ENCODE results near the gene ULBP2.

ULBP2 gene

GRCh38 chr6:149941583-149942460 is at the start of gene ULBP2:
ULBP2 (plus strand) TSS chr6:149942014; CDS start chr6:149942073, 59 bp downstream.
- peaks cover 30 to 43% (median 34%) of the 10 kb centered on the region in 5 donors for H3K27me3 ChIP-seq (ENCODE audit: control insufficient read depth in 5 of 5, insufficient read depth in 4 of 5, low read length in 5 of 5)
- peak within 1 kb of the TSS in 2 of 5 donors; percentile 45 to 69 for H3K9ac ChIP-seq (ENCODE audit: low read length in 5 of 5)

GRCh38 chr6:149895048-149895590 is 46.7 kb upstream of the ULBP2 start:
- Histone ChIP-seq H3K36me3 (ENCODE audit: control insufficient read depth in 5 of 5, insufficient read depth in 5 of 5, low read length in 5 of 5) (no peaks in the 10 kb centered on the region), H3K9me3 (ENCODE audit: control insufficient read depth in 5 of 5, low read length in 5 of 5) (no peaks in the 10 kb centered on the region), H3K4me3 (ENCODE audit: low read depth in 1 of 5, low read length in 5 of 5) (peak overlapping the region in 2 of 5 donors; percentile 37 to 42), H3K4me1 (ENCODE audit: control insufficient read depth in 5 of 5, insufficient read depth in 5 of 5, low read length in 5 of 5) (peaks cover 14 to 47% (median 38%) of the 10 kb centered on the region in 5 donors), H3K27ac (ENCODE audit: low read depth, low read length) (peak overlapping the region; percentile 92), H3K27me3 (ENCODE audit: control insufficient read depth in 5 of 5, insufficient read depth in 4 of 5, low read length in 5 of 5) (no peaks in the 10 kb centered on the region), H3K9ac (ENCODE audit: low read length in 5 of 5) (peak overlapping the region in 3 of 5 donors; percentile 4 to 47 (median 5))

More at GRCh38 chr6:149941583-149942460, at the start of gene ULBP2:
- Histone ChIP-seq H3K27ac (ENCODE audit: low read depth, low read length) (no peak within 1 kb of the TSS), H3K4me1 (ENCODE audit: control insufficient read depth in 5 of 5, insufficient read depth in 5 of 5, low read length in 5 of 5) (peaks cover 0 to 27% (median 25%) of the 10 kb centered on the region in 5 donors), H3K9me3 (ENCODE audit: control insufficient read depth in 5 of 5, low read length in 5 of 5) (no peaks in the 10 kb centered on the region), H3K4me3 (ENCODE audit: low read depth in 1 of 5, low read length in 5 of 5) (peak within 1 kb of the TSS; percentile 70 to 77 (median 73)), H3K36me3 (ENCODE audit: control insufficient read depth in 5 of 5, insufficient read depth in 5 of 5, low read length in 5 of 5) (no peaks in the 10 kb centered on the region)

- Histone ChIP-seq H3K27ac (ENCODE audit: low read depth, low read length) (peak overlapping the region; percentile 92), H3K9ac (ENCODE audit: low read length in 5 of 5) (peak overlapping the region in 1 of 5 donors; percentile 4)
Observed at GRCh38 chr6:149895833-149896271, 46.0 kb upstream of the ULBP2 start.

GRCh38 chr6:149896491-149896890 is 45.3 kb upstream of the ULBP2 start:
- Histone ChIP-seq H3K27ac (ENCODE audit: low read depth, low read length) (peak overlapping the region; percentile 92), H3K4me1 (ENCODE audit: control insufficient read depth in 5 of 5, insufficient read depth in 5 of 5, low read length in 5 of 5) (peaks cover 14 to 41% (median 38%) of the 10 kb centered on the region in 5 donors), H3K4me3 (ENCODE audit: low read depth in 1 of 5, low read length in 5 of 5) (peak overlapping the region in 3 of 5 donors; percentile 37 to 58 (median 38)), H3K36me3 (ENCODE audit: control insufficient read depth in 5 of 5, insufficient read depth in 5 of 5, low read length in 5 of 5) (no peaks in the 10 kb centered on the region), H3K9ac (ENCODE audit: low read length in 5 of 5) (no peak overlapping the region), H3K27me3 (ENCODE audit: control insufficient read depth in 5 of 5, insufficient read depth in 4 of 5, low read length in 5 of 5) (no peaks in the 10 kb centered on the region), H3K9me3 (ENCODE audit: control insufficient read depth in 5 of 5, low read length in 5 of 5) (no peaks in the 10 kb centered on the region)

More at GRCh38 chr6:149895833-149896271, 46.0 kb upstream of the ULBP2 start:
- H3K27me3 ChIP-seq (ENCODE audit: control insufficient read depth in 5 of 5, insufficient read depth in 4 of 5, low read length in 5 of 5) = no peaks in the 10 kb centered on the region
- H3K9me3 ChIP-seq (ENCODE audit: control insufficient read depth in 5 of 5, low read length in 5 of 5) = no peaks in the 10 kb centered on the region
- H3K4me1 ChIP-seq (ENCODE audit: control insufficient read depth in 5 of 5, insufficient read depth in 5 of 5, low read length in 5 of 5) = peaks cover 14 to 45% (median 38%) of the 10 kb centered on the region in 5 donors
- H3K36me3 ChIP-seq (ENCODE audit: control insufficient read depth in 5 of 5, insufficient read depth in 5 of 5, low read length in 5 of 5) = no peaks in the 10 kb centered on the region
- peak overlapping the region in 1 of 5 donors; percentile 37 for H3K4me3 ChIP-seq (ENCODE audit: low read depth in 1 of 5, low read length in 5 of 5)

- Histone ChIP-seq H3K27ac (ENCODE audit: low read depth, low read length) (peak overlapping the region; percentile 92), H3K27me3 (ENCODE audit: control insufficient read depth in 5 of 5, insufficient read depth in 4 of 5, low read length in 5 of 5) (no peaks in the 10 kb centered on the region), H3K36me3 (ENCODE audit: control insufficient read depth in 5 of 5, insufficient read depth in 5 of 5, low read length in 5 of 5) (no peaks in the 10 kb centered on the region), H3K4me1 (ENCODE audit: control insufficient read depth in 5 of 5, insufficient read depth in 5 of 5, low read length in 5 of 5) (peaks cover 14 to 41% (median 38%) of the 10 kb centered on the region in 5 donors), H3K9ac (ENCODE audit: low read length in 5 of 5) (peak overlapping the region in 2 of 5 donors; percentile 26 to 49), H3K9me3 (ENCODE audit: control insufficient read depth in 5 of 5, low read length in 5 of 5) (no peaks in the 10 kb centered on the region), H3K4me3 (ENCODE audit: low read depth in 1 of 5, low read length in 5 of 5) (peak overlapping the region; percentile 5 to 58 (median 37))
Observed at GRCh38 chr6:149897015-149897697, 44.7 kb upstream of the ULBP2 start.

GRCh38 chr6:149897855-149898744 is 43.7 kb upstream of the ULBP2 start, which contains the start of gene RAET1E:
RAET1E (minus strand) TSS chr6:149898113; CDS start chr6:149890901, 7,212 bp downstream.
- Histone ChIP-seq H3K4me3 (ENCODE audit: low read depth in 1 of 5, low read length in 5 of 5) (peak within 1 kb of the TSS; percentile 5 to 58 (median 37)), H3K9ac (ENCODE audit: low read length in 5 of 5) (peak within 1 kb of the TSS in 2 of 5 donors; percentile 26 to 49)

GRCh38 chr6:149898966-149899365 is 42.8 kb upstream of the ULBP2 start:
- Histone ChIP-seq H3K4me1 (ENCODE audit: control insufficient read depth in 5 of 5, insufficient read depth in 5 of 5, low read length in 5 of 5) (peaks cover 14 to 41% (median 38%) of the 10 kb centered on the region in 5 donors), H3K9ac (ENCODE audit: low read length in 5 of 5) (no peak overlapping the region), H3K27ac (ENCODE audit: low read depth, low read length) (no peak overlapping the region), H3K36me3 (ENCODE audit: control insufficient read depth in 5 of 5, insufficient read depth in 5 of 5, low read length in 5 of 5) (no peaks in the 10 kb centered on the region), H3K4me3 (ENCODE audit: low read depth in 1 of 5, low read length in 5 of 5) (no peak overlapping the region), H3K9me3 (ENCODE audit: control insufficient read depth in 5 of 5, low read length in 5 of 5) (no peaks in the 10 kb centered on the region), H3K27me3 (ENCODE audit: control insufficient read depth in 5 of 5, insufficient read depth in 4 of 5, low read length in 5 of 5) (no peaks in the 10 kb centered on the region)

More at GRCh38 chr6:149897855-149898744, 43.7 kb upstream of the ULBP2 start, which contains the start of gene RAET1E:
- H3K4me1 ChIP-seq (ENCODE audit: control insufficient read depth in 5 of 5, insufficient read depth in 5 of 5, low read length in 5 of 5) = peaks cover 14 to 41% (median 38%) of the 10 kb centered on the region in 5 donors
- H3K9me3 ChIP-seq (ENCODE audit: control insufficient read depth in 5 of 5, low read length in 5 of 5) = no peaks in the 10 kb centered on the region
- no peaks in the 10 kb centered on the region for H3K36me3 ChIP-seq (ENCODE audit: control insufficient read depth in 5 of 5, insufficient read depth in 5 of 5, low read length in 5 of 5)
- peak within 1 kb of the TSS; percentile 92 for H3K27ac ChIP-seq (ENCODE audit: low read depth, low read length)
- no peaks in the 10 kb centered on the region for H3K27me3 ChIP-seq (ENCODE audit: control insufficient read depth in 5 of 5, insufficient read depth in 4 of 5, low read length in 5 of 5)

- no peak overlapping the region for H3K27ac ChIP-seq (ENCODE audit: low read depth, low read length)
Observed at GRCh38 chr6:149899486-149899885, 42.3 kb upstream of the ULBP2 start.

More at GRCh38 chr6:149899486-149899885, 42.3 kb upstream of the ULBP2 start:
- no peak overlapping the region for H3K9ac ChIP-seq (ENCODE audit: low read length in 5 of 5)
- no peaks in the 10 kb centered on the region for H3K36me3 ChIP-seq (ENCODE audit: control insufficient read depth in 5 of 5, insufficient read depth in 5 of 5, low read length in 5 of 5)
- no peak overlapping the region for H3K4me3 ChIP-seq (ENCODE audit: low read depth in 1 of 5, low read length in 5 of 5)
- peaks cover 14 to 40% (median 38%) of the 10 kb centered on the region in 5 donors for H3K4me1 ChIP-seq (ENCODE audit: control insufficient read depth in 5 of 5, insufficient read depth in 5 of 5, low read length in 5 of 5)
- H3K27me3 ChIP-seq (ENCODE audit: control insufficient read depth in 5 of 5, insufficient read depth in 4 of 5, low read length in 5 of 5) = no peaks in the 10 kb centered on the region
- no peaks in the 10 kb centered on the region for H3K9me3 ChIP-seq (ENCODE audit: control insufficient read depth in 5 of 5, low read length in 5 of 5)
